Stimulated activated CD4-positive, alpha-beta T cell treated with anti-CD3 and anti-CD28 coated beads, Interleukin-4, amount 100 ng/mL, for 1 hour (primary cell): ENCODE data around the gene MT1F.
"Not testable (repeated sequence)": the region's sequence is repeated elsewhere in the genome, so short reads cannot be mapped to it uniquely, and the experiment has no call there.

Source experiments
- DNase-seq: peaks from one replicate; pipeline ENCODE4 v3.0.0-alpha.2; 2020

The MT1F gene

DNA sequence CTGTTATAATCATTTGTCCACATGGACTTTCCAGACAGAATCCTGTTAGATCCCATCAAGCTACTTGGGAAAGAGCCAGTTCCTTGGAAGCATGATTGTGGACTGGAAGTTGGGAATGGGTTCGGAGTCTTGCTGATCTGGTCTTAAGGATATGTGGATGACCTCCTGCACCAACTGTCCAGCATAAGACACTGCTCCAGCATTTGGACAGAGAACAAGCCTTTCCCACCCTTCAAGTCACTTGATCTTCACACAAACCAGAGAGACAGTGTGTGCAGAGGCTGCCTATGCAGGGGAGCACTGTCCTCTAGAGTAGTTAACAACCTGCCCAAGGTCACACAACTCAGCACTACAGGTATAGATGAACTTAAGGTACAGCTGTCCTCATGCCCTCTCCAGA lies 11.9 kb upstream of the MT1F start:
- no peak for DNase-seq

DNA sequence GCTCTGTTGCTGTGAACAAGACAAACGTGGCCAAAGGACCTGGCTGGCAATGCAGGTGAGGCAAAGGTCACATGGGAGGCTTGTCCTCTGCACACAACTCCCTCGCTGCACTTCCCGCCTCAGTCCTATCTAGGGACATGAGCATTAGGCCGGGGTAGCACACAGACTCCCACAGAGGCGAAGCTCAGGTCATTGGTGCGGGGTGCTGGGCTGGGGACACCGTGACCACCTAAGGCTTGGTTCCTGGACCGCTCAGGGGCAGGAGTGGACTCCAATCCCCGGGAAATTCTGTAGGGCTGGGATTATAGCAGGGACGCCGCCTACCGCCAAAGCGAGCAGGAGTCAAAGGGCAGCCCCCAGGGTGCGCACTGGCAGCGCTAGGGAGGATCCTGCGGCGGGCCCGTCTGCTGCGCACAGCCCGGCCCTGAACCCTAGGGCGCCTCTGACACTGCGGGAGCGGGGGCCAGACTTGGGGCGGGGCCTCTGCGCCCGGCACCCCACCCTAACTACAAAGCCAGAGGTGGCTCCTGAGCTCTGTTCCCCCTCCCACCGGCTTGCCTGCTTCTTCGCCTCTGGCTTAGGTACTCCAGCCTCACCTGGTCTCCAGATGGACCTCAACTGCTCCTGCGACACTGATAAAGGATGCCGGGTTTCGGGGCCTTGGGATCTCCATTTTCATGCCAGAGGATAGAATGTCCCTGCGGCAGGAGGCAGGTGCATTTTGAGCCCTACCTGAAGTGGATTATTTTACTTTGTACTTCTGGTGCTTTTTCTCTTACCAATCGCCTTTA lies 9.9 kb upstream of the MT1F start:
- no peak for DNase-seq

DNA sequence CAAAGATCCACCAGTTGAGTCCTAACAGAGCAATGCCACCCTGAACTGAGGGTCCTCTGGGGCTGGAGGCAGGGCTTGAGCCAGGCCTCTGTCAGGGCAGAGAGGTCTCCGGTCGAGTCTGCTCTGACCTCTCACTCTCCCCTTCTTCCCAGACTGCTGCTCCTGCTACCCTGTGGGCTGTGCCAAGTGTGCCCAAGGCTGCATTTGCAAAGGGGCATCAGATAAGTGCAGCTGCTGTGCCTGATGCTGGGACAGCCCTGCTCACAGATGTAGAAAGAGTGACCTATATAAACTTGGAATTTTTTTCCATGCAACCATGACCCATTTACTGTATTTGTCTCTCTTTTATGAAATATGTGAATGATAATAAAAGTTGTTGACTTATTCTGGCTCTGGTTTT lies 8.5 kb upstream of the MT1F start:
- no peak for DNase-seq

DNA sequence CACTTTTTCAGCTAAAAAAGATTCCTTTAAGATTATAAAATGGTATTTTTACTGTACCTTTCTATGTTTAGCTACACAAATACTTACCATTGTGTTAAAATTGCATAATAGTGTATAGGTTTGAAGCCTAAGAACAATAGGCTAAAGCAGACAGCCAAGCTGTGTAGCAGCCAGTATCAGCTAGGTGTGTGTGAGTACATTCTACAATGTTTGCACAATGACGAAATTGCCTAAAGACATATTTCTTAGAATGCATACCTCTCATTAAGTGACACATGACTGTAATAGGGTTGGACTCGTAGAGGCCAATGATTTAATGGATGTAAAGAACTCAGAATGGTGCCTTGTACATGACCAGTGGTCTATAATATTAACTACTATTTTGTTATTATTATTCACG lies 7.9 kb upstream of the MT1F start:
- no peak for DNase-seq

DNA sequence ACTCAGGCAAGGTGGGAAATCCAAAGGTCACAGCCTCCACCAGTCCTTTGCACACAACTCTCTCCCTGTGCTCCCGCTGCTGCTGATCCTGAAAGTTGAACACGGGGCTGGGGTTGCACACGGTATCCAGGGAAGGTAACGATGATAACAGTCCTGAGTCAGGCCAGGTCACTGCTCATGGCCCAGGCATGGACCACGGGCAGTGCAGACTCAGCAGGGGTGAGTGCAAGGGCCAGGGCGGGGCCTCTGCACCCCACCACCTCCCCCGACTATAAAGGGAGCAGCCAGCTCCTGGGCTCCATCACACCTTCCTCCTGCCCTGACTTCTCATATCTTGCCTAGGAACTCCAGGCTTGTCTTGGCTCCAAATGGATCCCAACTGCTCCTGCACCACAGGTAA lies 6.2 kb upstream of the MT1F start, which contains the start of gene MT1B:
MT1B (plus strand) TSS at position 301 of the 400 bp plus-strand sequence; CDS start at position 369, 68 bp downstream.
- no peak for DNase-seq

DNA sequence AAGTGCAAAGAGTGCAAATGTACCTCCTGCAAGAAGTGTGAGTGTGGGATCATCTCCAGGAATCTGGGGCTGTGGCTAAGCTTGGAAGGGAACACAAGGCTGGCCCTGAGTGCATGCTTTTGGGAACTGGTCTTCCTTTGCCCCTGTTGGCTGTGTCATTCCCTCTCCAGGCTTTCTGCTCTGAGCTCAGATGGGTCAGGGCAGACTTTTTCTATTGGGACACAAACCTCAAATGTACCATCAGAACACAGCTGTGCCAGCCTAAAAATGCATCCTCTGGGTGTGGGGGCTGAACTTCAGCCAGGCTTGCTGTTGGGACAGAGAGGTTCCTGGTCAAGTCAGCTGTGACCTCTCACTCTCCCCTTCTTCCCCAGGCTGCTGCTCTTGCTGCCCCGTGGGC lies 5.2 kb upstream of the MT1F start:
- DNase-seq = no peak

DNA sequence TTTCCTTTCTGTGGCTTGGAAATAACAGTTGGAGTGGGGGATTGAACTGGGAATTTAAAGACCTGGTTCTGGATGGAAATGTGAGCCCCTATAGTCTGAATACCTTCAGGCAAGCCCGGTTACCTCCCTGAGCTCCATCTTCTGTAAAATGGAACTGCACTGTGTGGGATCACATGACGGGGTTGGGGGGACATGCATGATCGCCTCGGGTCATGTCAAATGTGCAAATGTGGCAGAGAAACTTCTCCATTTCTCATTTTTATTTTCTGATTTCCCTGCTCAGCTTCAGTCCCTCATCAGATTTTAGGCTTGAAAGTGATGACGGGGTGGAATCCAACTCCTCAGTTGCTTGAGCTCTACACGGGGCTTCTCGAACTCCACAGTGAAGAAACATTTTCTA lies 4.5 kb upstream of the MT1F start:
- DNase-seq = no peak

DNA sequence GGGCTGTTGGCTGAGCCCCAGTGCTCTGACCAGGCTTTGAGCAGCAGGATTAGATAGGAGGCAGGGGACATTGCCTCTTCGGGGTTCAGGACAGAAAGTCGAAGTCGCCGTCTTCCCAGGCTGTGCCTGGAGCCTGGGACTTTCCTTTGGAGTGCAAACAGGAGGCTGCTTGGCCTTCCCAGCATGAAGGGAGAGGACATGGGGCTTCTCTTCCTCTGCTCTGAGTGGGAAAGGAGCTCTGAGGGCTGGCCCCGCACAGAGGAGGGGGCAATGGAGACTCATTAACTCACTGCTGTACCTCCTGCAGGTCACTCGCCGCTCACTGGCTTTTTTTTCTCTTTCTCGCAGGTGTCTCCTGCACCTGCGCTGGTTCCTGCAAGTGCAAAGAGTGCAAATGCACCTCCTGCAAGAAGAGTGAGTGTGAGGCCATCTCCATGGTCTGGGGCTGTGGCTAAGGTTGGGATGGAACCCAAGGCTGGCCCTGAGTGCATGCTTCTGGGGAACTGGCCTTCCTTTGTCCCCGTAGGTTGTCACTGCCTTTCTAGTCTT lies 642 bp downstream of the MT1F start:
- DNase-seq = no peak

DNA sequence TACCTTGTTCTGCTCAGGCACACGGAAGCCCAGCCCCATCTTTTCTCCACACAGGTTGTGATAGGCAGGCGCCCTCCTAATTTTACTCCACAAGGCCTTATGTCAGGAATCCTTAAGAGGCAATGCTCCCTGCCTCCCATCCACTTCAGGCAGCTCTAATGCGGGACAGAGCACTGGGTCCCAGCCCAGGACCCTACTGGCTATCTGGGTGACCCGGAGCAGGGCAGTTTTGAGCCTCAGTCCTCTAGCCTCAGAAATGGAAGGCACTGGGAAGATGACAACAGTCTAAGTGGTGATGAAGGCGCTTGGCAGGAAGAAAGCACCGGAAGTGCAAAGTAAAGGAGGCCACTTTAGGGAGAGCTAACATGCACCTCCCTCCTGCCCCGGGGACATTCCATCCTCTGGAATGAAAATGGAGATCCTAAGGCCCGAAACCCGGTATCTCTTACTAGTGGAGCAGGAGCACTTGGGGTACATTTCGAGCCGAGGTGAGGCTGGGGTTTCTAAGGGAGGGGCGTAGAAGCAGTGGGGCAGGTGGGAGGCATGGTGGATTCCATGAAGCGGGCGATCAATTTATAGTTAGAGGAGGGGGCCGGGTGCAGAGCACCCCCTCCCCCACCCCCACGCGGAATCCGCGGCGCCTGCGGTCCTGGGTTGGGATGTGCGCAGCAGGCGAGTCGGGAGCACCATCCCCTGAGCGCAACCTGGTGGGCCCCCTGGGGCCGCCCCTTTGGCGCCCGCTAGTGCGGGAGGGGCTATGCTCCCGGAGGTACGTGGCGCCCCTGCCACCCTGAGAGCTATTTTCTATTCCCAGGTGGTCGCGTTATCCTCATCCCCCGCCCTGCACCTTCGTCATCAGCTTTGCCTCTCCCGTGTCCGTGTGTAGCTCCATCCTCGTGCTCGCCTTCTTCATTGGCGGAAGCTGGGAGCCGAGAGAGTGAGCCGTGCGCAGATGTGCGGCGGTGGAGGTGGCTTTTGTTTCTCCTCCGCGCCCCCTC lies 4.9 kb downstream of the MT1F start:
- DNase-seq = peak; percentile 50

DNA sequence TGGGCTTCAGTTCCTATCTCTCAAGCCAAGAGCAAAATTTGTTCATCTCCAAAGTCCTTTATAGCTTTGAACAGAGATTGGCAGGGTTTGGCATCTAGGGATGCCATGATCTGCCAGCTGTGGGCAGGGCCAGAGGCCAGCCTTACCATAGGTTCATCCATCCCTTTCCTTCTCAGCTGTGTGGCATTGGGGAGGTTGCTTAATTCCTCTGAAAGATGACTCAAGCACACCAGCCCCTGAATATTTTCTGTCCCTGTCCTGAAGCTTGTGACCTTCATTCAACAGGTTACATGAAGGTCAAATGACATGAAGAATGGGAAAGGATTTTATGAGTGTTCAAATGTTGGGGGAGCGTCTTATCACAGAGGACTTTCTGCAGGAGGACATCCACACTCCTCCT lies 6.7 kb downstream of the MT1F start:
- DNase-seq = no peak

DNA sequence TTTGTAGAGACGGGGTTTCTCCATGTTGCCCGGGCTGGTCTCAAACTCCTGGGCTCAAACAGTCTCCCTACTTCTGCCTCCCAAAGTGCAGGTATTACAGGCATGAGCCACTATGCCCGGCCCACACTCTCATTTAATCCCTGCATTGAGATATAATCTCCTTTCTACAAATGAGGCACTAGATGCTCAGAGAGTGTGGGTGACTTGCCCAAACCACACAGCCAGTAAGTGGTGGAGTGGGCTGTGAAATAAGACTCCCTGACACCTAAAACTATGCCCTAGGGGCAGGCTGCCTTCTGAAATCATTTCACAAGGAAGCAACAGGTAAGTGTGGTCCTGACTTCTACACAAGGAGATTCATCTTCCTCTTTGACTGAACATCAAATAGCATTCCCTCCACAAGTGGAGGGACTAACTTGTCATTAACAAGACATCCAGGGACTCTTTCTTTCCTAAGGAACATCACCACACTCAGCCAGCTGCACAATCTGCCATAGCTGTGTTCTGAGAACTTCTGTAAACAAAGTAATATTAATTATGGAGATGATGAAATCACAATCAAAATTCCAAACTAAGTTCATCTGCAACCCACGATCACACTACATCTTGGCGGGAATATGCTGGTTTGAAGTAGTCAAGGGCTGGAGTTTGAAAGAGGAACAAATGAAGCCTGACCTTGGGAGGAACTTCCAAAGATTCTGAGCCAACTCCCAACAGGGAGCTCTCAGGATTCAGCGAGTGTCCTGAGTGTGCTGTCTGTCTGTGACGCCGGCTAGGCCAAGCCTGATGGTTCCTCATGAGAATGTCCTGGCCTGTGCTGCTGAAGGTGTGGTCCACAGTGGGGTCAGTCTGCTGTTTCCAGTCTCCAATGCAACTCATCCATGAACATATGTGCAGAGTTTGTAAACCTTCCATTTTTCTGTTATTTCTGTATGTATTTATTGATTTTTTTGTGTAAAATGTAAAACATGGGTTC lies 7.8 kb downstream of the MT1F start:
- DNase-seq = not testable (repeated sequence)

DNA sequence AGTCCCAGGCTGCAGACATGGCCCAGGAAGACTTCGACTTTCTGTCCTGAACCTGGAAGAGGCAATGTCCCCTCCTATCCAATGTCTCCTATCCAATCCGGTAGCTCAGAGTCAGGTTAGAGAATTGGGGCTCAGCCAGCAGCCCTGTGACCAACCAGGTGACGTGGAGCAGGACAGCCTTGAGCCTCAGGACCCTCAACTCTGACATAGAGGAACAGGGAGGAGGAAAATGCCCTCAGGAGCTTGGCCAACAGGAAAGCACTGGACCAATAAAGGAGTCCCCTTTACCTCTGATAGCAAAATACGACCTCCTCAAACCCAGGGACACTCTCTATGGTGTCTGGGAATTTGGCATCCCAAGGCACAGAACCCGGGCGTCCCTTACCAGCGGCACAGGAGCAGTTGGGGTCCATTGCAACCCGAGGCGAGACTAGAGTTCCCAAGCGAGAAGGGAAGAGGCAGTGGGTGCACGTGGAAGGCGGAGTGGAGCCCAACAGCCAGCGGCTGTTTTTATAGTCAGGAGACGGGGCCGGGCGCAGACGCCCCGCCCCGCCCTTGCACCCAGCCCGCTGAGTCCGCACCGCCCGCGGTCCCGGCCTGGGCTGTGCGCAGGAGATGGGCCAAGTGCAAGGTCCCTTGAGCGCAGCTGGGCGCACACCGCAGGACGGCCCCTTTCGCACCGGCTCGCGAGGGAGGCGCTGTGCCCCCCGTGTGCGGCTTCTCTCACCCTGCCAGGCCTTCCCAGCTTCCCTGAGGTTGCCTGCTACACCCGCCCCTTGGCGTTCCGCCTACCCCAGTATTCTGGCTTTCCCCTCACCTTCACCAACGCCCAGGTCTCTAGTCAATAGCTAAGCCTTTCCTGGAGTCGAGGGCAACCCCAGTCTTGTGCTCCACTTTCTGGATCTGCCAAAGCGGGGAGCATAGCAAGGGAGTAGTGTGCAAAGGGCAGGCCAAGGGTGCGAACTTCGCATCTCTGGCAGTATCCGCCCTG lies 10.1 kb downstream of the MT1F start, which contains the start of gene MT1G:
MT1G (minus strand) TSS at position 485 of the 991 bp plus-strand sequence; CDS start at position 413, 72 bp downstream.
- peak; percentile 46 for DNase-seq

DNA sequence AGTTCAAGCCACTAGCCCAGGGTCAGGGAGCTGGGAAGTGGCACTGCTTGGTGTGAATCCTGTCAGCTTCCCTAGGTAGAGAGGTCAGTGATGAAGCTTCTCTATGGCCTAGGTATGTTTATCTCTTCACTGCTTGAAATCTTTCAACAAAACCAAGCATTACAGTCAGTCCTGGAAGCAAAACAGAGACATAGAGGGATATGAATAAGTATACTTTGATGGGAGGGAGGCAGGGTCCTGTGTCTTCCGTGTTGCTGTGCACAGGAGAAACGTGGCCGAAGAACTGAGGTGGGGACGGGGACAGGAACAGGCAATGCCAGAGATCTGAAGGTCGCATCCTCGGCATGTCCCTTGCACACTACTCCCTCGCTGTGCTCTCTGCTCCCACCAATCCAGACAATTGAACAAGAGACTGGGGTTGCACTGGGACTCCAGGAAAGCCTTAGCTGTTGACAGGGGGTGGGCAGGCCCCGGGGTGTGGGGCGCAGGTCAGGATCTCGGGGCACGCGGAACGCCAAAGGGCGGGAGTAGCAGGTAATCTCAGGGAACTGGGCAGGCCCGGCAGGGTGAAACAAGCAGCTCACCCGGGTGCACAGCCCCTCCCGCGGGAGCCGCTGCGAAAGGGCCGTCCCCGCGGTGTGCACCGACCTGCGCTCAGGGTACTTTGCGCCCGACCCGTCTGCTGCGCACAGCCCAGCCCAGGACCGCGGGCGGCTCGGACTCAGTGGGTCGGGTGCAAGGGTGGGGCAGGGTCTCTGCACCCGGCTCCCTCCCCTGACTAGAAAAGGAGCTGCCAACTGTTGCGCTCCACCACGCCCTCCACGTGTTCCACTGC lies 11.5 kb downstream of the MT1F start, which contains the start of gene MT1H:
MT1H (plus strand) TSS at position 810 of the 835 bp plus-strand sequence. CDS start 71 bp downstream, outside the sequence.
- DNase-seq = peak; percentile 43

DNA sequence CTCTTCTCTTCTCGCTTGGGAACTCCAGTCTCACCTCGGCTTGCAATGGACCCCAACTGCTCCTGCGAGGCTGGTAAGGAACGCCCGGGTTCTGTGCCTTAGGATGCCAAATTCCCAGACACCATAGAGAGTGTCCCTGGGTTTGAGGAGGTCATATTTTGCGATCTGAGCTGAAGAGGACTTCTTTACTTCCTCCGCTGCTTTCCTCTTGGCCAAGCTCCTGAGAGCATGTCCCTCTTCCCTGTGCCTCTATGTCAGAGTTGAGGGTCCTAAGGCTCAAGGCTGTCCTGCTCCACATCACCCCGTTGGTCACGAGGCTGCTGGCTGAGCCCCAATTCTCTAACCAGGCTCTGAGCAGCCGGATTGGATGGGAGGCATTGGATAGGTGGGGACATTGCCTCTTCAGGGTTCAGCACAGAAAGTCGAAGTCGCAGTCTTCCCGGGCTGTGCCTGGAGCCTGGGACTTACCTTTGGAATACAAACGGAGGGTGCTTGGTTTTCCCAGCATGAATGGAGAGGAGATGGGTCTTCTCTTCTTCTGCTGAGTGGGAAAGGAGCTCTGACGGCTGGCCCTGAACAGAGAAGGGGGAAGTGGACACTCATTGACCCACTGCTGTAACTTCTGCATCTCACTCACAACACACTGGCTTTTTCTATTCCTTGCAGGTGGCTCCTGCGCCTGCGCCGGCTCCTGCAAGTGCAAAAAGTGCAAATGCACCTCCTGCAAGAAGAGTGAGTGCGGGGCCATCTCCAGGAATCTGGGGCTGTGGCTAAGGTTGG lies 12.3 kb downstream of the MT1F start:
- DNase-seq = no peak

DNA sequence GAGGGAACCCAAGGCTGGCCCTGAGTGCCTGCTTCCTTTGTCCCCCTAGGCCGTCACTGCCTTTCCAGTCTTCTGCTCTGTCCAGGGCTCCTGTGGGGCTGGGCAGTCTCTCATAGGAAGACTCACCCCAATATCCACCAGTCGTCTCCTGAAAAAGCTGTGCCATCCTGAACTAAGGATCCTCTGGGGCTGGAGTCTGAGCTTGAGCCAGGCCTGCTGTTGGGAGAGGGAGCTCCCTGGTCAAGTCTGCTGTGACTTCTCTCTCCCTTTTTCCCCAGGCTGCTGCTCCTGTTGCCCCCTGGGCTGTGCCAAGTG lies 12.8 kb downstream of the MT1F start:
- DNase-seq = no peak

DNA sequence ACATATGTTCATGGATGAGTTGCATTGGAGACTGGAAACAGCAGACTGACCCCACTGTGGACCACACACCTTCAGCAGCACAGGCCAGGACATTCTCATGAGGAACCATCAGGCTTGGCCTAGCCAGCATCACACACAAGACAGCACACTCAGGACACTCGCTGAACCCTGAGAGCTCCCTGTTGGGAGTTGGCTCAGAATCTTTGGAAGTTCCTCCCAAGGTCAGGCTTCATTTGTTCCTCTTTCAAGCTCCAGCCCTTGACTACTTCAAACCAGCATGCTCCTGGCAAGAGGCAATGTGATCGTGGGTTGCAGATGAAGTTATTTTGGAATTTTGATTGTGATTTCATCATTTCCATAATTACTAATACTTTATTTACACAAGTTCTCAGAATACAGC lies 13.9 kb downstream of the MT1F start:
- not testable (repeated sequence) for DNase-seq

DNA sequence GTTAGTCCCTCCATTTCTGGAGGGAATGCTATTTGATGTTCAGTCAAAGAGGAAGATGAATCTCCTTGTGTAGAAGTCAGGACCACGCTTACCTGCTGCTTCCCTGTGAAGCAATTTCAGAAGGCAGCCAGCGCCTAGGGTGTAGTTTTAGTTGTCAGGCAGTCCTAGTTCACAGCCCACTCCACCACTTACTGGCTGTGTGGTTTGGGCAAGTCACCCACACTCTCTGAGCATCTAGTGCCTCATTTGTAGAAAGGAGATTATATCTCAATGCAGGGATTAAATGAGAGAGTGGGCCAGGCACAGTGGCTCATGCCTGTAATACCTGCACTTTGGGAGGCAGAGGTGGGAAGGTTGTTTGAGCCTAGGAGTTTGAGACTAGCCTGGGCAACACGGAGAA lies 14.4 kb downstream of the MT1F start:
- not testable (repeated sequence) for DNase-seq

DNA sequence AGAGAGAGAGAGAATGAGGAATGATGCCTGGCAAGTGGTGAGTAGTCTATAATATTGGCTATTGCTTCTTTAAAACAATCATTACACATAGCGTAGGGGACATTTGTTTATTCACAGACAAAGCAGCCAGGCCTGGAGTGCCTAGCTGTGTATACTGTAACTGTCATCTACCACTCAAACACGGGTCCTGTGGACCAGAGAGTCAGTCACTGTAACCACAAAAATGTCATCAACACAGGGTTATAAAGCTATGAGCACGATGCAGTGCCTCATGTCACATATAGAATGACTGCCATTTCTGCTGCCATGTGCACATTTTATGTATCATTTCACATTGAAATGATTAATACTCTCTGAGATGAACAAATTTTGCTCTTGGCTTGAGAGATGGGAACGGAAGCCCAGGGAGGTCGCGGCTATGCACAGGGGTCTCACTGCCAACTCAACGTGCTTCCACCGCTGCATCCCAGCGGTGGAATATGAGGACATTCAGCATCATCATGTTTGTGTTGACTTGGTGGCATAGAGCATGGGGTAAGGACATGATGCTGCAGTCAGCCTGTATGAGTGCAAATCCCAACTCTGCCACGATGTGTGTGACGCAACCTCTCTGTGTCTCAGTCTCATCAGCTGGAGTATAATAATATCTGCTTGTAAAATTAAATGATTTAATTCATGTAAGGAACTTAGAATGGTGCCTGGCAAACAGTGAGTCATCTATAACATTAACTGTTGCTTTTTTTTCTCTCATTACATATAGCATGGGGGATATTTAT lies 15.2 kb downstream of the MT1F start:
- no peak for DNase-seq
